ENCODE measurements around the gene ITGB1BP1. TPM values are rescaled to one million over a fixed set of nuclear protein-coding genes. Genes with fewer than 3 reads are reported as not detected.
A peak's percentile ranks its signal among the peaks of the same experiment; 100 is the strongest.

The ITGB1BP1 gene
- total and polyA plus RNA-seq, 2 of the 13 experiments (the other 11 are each of a cell fraction or from before 2014, with no cell fraction given): 106 to 108 TPM

- peak; percentile 59 for TF ChIP-seq ZIK1 (CRISPR knock-in tag; IDR thresholded peaks at IDR 0.05; ENCODE audit: borderline replicate concordance, low read depth)
- no peak for TF ChIP-seq SETDB1 (CRISPR knock-in tag; IDR thresholded peaks at IDR 0.05; ENCODE audit: borderline replicate concordance)
- TF ChIP-seq ZNF639 (CRISPR knock-in tag; conservative IDR thresholded peaks at IDR 0.05): peak; percentile 78; the same call in 1 of the 2 replicates
- TF ChIP-seq ZNF577 (CRISPR knock-in tag; IDR thresholded peaks at IDR 0.05; ENCODE audit: borderline replicate concordance, low read depth): no peak
- TF ChIP-seq ZNF335 (CRISPR knock-in tag; IDR thresholded peaks at IDR 0.05): peak; percentile 38
- TF ChIP-seq ATF7 (IDR thresholded peaks at IDR 0.05): no peak
- 0 out of 2 replicates have a peak, but pooled peaks have one; percentile 55 for TF ChIP-seq ATF7 (CRISPR knock-in tag; IDR thresholded peaks at IDR 0.05)
- TF ChIP-seq SCMH1 (CRISPR knock-in tag; IDR thresholded peaks at IDR 0.05; ENCODE audit: borderline replicate concordance): no peak
- 0 out of 2 replicates have a peak, but pooled peaks have one; percentile 65 for TF ChIP-seq ZNF513 (CRISPR knock-in tag; conservative IDR thresholded peaks at IDR 0.05)
- TF ChIP-seq ERF (CRISPR knock-in tag; IDR thresholded peaks at IDR 0.05): peak; percentile 89
- peak; percentile 92 for TF ChIP-seq ZNF446 (CRISPR knock-in tag; IDR thresholded peaks at IDR 0.05)
- peak; percentile 16; the same call in 1 of the 2 replicates for TF ChIP-seq NR0B2 (CRISPR knock-in tag; IDR thresholded peaks at IDR 0.05)
- TF ChIP-seq NKX3-1 (CRISPR knock-in tag; IDR thresholded peaks at IDR 0.05): peak; percentile 92
- peak; percentile 89; the same call in 1 of the 2 replicates for TF ChIP-seq THAP7 (CRISPR knock-in tag; IDR thresholded peaks at IDR 0.05)
- TF ChIP-seq MBNL3 (CRISPR knock-in tag; conservative IDR thresholded peaks at IDR 0.05): no peak
- TF ChIP-seq ZNF788 (CRISPR knock-in tag; IDR thresholded peaks at IDR 0.05; ENCODE audit: borderline replicate concordance): peak; percentile 64; the same call in 1 of the 2 replicates
- peak; percentile 81 for TF ChIP-seq PATZ1 (CRISPR knock-in tag; IDR thresholded peaks at IDR 0.05)
- peak; percentile 91 for TF ChIP-seq SP4 (CRISPR knock-in tag; IDR thresholded peaks at IDR 0.05)
- peak; percentile 82; the same call in 1 of the 2 replicates for TF ChIP-seq E2F2 (CRISPR knock-in tag; IDR thresholded peaks at IDR 0.05; ENCODE audit: borderline replicate concordance)
Measured at GRCh38 chr2:9423100-9423921, at the start of gene ITGB1BP1, which contains the start of gene CPSF3 (continued).

All from HepG2 (cell line).